AG09309 (cell line): Measurements from ENCODE around the gene EZH2.
A peak's percentile ranks its signal among the peaks of the same experiment; 100 is the strongest.

Experiments used
- DNase-seq: peaks from one replicate; pipeline ENCODE4 v3.0.0-alpha.2; 2010; ENCODE audit warnings: low read depth
- H3K4me3 ChIP-seq: 2 replicates; pipeline ENCODE4 v1.5.1; 2011; ENCODE audit warnings: mild to moderate bottlenecking, low read depth, low read length, moderate library complexity; ENCODE audit not compliant: control insufficient read depth
- CTCF ChIP-seq: IDR thresholded peaks from 2 replicates; pipeline ENCODE4 v1.5.1; 2011; ENCODE audit warnings: mild to moderate bottlenecking, low read depth, low read length, inconsistent platforms; ENCODE audit not compliant: insufficient read depth, control insufficient read depth; ENCODE audit errors: missing control alignments

EZH2 gene

GRCh38 chr7:148888300-148888699 is 4.2 kb upstream of the EZH2 start:
- H3K4me3 ChIP-seq: no peak overlapping the region
- TF ChIP-seq CTCF: no peak
- DNase-seq: no peak

- TF ChIP-seq CTCF: no peak
- DNase-seq: no peak
- no peak overlapping the region for H3K4me3 ChIP-seq
Measured at GRCh38 chr7:148886844-148887243, 2.8 kb upstream of the EZH2 start.

GRCh38 chr7:148884299-148885022 is 370 bp upstream of the EZH2 start:
- peak overlapping the region; percentile 68 for H3K4me3 ChIP-seq
- TF ChIP-seq CTCF: no peak

GRCh38 chr7:148883266-148884048 is 634 bp downstream of the EZH2 start:
- no peak for TF ChIP-seq CTCF
- no peak for DNase-seq
- H3K4me3 ChIP-seq: peak overlapping the region; percentile 68

More at GRCh38 chr7:148884299-148885022, 370 bp upstream of the EZH2 start:
- peak; percentile 46 for DNase-seq

- H3K4me3 ChIP-seq: peak overlapping the region; percentile 68
- no peak for TF ChIP-seq CTCF
- no peak for DNase-seq
Measured at GRCh38 chr7:148882841-148883265, 1.2 kb downstream of the EZH2 start.

- no peak overlapping the region for H3K4me3 ChIP-seq
- TF ChIP-seq CTCF: no peak
- no peak for DNase-seq
Measured at GRCh38 chr7:148882192-148882591, 1.9 kb downstream of the EZH2 start.
